ENCODE results near the gene MRPL37.

Gene MRPL37

DNA sequence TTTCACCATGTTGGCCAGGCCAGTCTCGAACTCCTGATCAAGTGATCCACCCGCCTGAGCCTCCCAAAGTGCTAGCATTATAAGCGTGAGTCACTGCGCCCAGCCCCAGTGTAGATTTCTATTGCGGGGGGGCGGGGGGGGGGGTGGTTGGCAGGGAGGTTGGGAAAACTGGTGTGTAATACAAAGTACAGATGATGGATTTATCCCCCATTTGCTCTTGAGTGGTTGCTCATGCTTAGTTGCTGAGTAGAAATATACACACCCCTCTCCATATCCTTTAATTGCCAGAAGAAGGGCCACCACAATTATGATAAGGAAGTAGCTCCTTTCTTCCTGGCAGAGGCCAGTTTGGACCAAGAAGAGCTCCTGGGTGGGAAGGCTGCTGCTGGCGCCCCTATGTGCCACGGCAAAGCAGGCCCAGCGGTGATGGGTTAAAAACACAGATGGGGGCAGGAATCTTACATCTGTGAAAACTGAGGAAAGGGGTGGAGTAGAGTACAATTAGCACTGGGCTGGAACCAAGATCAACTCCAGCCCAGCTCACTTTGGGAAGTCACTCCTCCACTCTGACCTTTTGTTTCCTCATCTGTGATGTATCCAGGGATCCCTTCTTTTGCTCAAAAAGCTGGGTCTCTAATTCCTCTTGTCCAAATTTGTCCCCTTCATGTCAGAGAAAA lies 55.2 kb downstream of the MRPL37 start:
- Histone ChIP-seq H4K20me1 (ENCODE audit: insufficient read depth, low read length, poor library complexity, severe bottlenecking) (no peaks in the 10 kb centered on the region), H3K4me3 (ENCODE audit: low read length, poor library complexity, severe bottlenecking) (no peak overlapping the region), H3K9ac (ENCODE audit: low read depth, low read length, poor library complexity, severe bottlenecking) (no peak overlapping the region), H3K27me3 (ENCODE audit: insufficient read depth, low read length, poor library complexity, severe bottlenecking) (no peaks in the 10 kb centered on the region), H3K4me1 (ENCODE audit: insufficient read depth, low read length, poor library complexity, severe bottlenecking) (no peaks in the 10 kb centered on the region), H3K36me3 (ENCODE audit: insufficient read depth, low read length) (peaks cover 50% of the 10 kb centered on the region; the same call in 1 of the 2 replicates), H3K9me2 (replicated peaks; ENCODE audit: low read depth, low read length) (no peaks in the 10 kb centered on the region), H3K79me2 (ENCODE audit: insufficient read depth, low read length) (no peaks in the 10 kb centered on the region), H3K9me3 (ENCODE audit: insufficient read depth, low read depth, low read length) (no peaks in the 10 kb centered on the region), H3K4me2 (ENCODE audit: low read depth, low read length, poor library complexity, severe bottlenecking) (no peak overlapping the region), H2AFZ (ENCODE audit: low read length) (no peak overlapping the region), H3F3A (ENCODE audit: low read depth) (no peaks in the 10 kb centered on the region)
- TF ChIP-seq, protein P1, sequence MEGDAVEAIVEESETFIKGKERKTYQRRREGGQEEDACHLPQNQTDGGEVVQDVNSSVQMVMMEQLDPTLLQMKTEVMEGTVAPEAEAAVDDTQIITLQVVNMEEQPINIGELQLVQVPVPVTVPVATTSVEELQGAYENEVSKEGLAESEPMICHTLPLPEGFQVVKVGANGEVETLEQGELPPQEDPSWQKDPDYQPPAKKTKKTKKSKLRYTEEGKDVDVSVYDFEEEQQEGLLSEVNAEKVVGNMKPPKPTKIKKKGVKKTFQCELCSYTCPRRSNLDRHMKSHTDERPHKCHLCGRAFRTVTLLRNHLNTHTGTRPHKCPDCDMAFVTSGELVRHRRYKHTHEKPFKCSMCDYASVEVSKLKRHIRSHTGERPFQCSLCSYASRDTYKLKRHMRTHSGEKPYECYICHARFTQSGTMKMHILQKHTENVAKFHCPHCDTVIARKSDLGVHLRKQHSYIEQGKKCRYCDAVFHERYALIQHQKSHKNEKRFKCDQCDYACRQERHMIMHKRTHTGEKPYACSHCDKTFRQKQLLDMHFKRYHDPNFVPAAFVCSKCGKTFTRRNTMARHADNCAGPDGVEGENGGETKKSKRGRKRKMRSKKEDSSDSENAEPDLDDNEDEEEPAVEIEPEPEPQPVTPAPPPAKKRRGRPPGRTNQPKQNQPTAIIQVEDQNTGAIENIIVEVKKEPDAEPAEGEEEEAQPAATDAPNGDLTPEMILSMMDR (conservative IDR thresholded peaks at IDR 0.05; ENCODE audit: low read length) = no peak
- no peak for TF ChIP-seq EZH2phosphoT487 (IDR thresholded peaks at IDR 0.05; ENCODE audit: borderline replicate concordance)

- Histone ChIP-seq H3K9me3 (ENCODE audit: insufficient read depth, low read depth, low read length) (no peaks in the 10 kb centered on the region), H3K79me2 (ENCODE audit: insufficient read depth, low read length) (no peaks in the 10 kb centered on the region; the same call in 1 of the 2 replicates), H3K36me3 (ENCODE audit: insufficient read depth, low read length) (peaks cover 43% of the 10 kb centered on the region; the same call in 1 of the 2 replicates), H3K9me2 (replicated peaks; ENCODE audit: low read depth, low read length) (no peaks in the 10 kb centered on the region), H4K20me1 (ENCODE audit: insufficient read depth, low read length, poor library complexity, severe bottlenecking) (no peaks in the 10 kb centered on the region), H3K4me3 (ENCODE audit: low read length, poor library complexity, severe bottlenecking) (no peak overlapping the region), H3F3A (ENCODE audit: low read depth) (no peaks in the 10 kb centered on the region), H3K9ac (ENCODE audit: low read depth, low read length, poor library complexity, severe bottlenecking) (no peak overlapping the region), H2AFZ (ENCODE audit: low read length) (no peak overlapping the region), H3K27me3 (ENCODE audit: insufficient read depth, low read length, poor library complexity, severe bottlenecking) (no peaks in the 10 kb centered on the region), H3K4me2 (ENCODE audit: low read depth, low read length, poor library complexity, severe bottlenecking) (no peak overlapping the region), H3K4me1 (ENCODE audit: insufficient read depth, low read length, poor library complexity, severe bottlenecking) (no peaks in the 10 kb centered on the region)
- TF ChIP-seq EZH2phosphoT487 (IDR thresholded peaks at IDR 0.05; ENCODE audit: borderline replicate concordance) = no peak
- TF ChIP-seq, protein P1 (conservative IDR thresholded peaks at IDR 0.05; ENCODE audit: low read length) = no peak
Observed at GRCh38 chr1:54256522-54257345, 56.8 kb downstream of the MRPL37 start.

- no peak overlapping the region for H3K4me3 ChIP-seq (ENCODE audit: low read length, poor library complexity, severe bottlenecking)
- no peaks in the 10 kb centered on the region for H3K9me2 ChIP-seq (replicated peaks; ENCODE audit: low read depth, low read length)
- H3K9ac ChIP-seq (ENCODE audit: low read depth, low read length, poor library complexity, severe bottlenecking) = no peak overlapping the region
- H3K9me3 ChIP-seq (ENCODE audit: insufficient read depth, low read depth, low read length) = no peaks in the 10 kb centered on the region
- H3K4me1 ChIP-seq (ENCODE audit: insufficient read depth, low read length, poor library complexity, severe bottlenecking) = no peaks in the 10 kb centered on the region
- H3K79me2 ChIP-seq (ENCODE audit: insufficient read depth, low read length) = no peaks in the 10 kb centered on the region; the same call in 1 of the 2 replicates
- H4K20me1 ChIP-seq (ENCODE audit: insufficient read depth, low read length, poor library complexity, severe bottlenecking) = no peaks in the 10 kb centered on the region
- H3K4me2 ChIP-seq (ENCODE audit: low read depth, low read length, poor library complexity, severe bottlenecking) = no peak overlapping the region
- H3K36me3 ChIP-seq (ENCODE audit: insufficient read depth, low read length) = peaks cover 46% of the 10 kb centered on the region; the same call in 1 of the 2 replicates
- no peaks in the 10 kb centered on the region for H3K27me3 ChIP-seq (ENCODE audit: insufficient read depth, low read length, poor library complexity, severe bottlenecking)
- H3F3A ChIP-seq (ENCODE audit: low read depth) = no peaks in the 10 kb centered on the region
- no peak for TF ChIP-seq EZH2phosphoT487 (IDR thresholded peaks at IDR 0.05; ENCODE audit: borderline replicate concordance)
- TF ChIP-seq, protein P1 (conservative IDR thresholded peaks at IDR 0.05; ENCODE audit: low read length) = no peak
- no peak overlapping the region for H2AFZ ChIP-seq (ENCODE audit: low read length)
Observed at GRCh38 chr1:54257346-54257620, 57.3 kb downstream of the MRPL37 start.

Data from Loucy (cell line).